Right renal pelvis (tissue), 4 donors: ENCODE results near the gene FAM149A. TPM values are rescaled to one million over a fixed set of nuclear protein-coding genes. Genes with fewer than 3 reads are reported as not detected.

Experiments
- DNase-seq, 4 donors: peaks; one replicate each; pipeline ENCODE4 v3.0.0-alpha.2; 2013; ENCODE audit warnings: low read depth in 4 of 4, low spot score in 3 of 4, missing footprints in 1 of 4
- polyA plus RNA-seq, 4 donors: library from polyadenylated mRNA; unstranded; fragments of 120-200 nt; gene quantifications; one replicate each; pipeline ENCODE4 v1.2.1, GENCODE V29; 2013; ENCODE audit not compliant: insufficient read length in 4 of 4

Gene FAM149A
- polyA plus RNA-seq, 4 donors = 51.5 to 63.5 (median 53.9) TPM

DNA sequence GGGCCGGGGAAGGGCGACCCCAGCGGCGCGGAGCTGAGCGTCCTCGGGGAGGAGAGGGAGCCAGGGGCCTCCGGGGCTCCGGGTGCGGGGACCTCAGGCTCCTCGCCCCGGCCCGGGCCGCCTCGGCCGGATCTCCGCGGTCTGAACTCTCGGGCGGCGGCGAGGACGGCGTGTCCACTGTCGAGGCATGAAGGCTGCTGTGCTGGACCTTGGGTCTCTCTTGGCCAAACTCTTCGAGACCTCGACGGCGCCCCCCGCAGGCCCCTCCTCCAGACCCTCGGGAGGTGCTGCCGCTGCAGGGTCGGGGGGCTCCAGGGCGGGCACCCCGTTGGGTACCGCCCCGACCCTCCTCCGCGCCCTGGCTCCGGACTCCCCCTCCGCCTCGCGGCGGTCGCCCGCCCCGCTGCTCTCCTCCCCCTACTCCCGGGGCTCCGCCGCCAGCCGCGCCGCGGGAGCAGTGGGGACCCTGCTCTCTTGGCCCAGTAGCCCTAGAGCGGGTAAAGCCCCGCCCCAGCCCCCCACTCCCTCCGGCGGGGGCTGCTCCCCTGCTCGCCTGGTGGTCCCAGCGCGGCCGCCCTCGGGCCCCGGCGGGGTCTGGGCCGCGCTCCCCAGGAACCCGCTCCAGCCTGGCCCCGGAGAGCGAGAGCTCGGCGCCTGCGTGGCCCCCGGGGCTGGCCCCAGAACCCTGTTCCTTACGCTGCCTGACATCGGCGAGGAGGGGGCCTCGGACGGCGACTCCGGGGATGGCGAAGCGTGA, 564 bp downstream of the FAM149A start:
- peak in 1 of 4 donors; percentile 25 for DNase-seq

DNA sequence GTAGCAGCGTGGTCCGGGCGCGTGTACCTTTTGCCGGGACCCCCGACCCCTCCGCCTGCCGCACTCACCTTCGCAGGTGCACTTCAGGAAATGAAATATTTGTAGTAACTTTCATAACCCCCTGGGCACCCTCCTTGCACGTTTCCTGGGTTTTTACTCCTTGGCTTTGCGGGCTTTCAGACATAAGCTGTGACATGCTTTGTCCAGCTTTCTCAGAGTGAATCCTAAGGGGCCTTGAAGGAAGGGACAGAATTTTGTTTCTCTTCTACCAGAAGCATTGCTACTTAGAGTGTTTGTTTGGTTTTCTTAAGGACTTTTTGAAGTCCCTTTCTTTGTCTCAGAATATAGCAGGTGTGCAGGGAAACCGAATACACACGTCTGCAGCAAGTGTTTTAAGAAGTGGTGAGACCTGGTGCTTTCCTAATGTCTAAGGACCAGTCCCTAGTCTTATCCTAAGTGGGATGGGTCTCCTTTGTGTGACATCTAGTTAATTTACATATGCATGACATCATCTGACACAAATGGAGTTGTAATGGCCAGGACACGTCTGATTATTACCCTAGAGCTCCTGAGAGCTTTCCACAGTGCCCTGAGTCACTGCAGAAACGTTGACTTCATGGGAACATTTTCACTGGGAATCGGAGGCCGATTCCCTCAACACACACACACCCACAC, 1.3 kb downstream of the FAM149A start:
- DNase-seq = peak in 1 of 4 donors; percentile 10

GRCh38 chr4:186107947-186108346, 3.4 kb downstream of the FAM149A start:
- no peak for DNase-seq

- DNase-seq = no peak
Observed at GRCh38 chr4:186108391-186108790, 3.9 kb downstream of the FAM149A start.

- DNase-seq = no peak
Observed at GRCh38 chr4:186109245-186109644, 4.7 kb downstream of the FAM149A start.

- no peak for DNase-seq
Observed at GRCh38 chr4:186116697-186117096, 12.2 kb downstream of the FAM149A start.

GRCh38 chr4:186118582-186118981, 14.1 kb downstream of the FAM149A start:
- DNase-seq = no peak

GRCh38 chr4:186121057-186121456, 16.6 kb downstream of the FAM149A start:
- no peak for DNase-seq

GRCh38 chr4:186128842-186129241, 24.3 kb downstream of the FAM149A start:
- DNase-seq = no peak

DNA sequence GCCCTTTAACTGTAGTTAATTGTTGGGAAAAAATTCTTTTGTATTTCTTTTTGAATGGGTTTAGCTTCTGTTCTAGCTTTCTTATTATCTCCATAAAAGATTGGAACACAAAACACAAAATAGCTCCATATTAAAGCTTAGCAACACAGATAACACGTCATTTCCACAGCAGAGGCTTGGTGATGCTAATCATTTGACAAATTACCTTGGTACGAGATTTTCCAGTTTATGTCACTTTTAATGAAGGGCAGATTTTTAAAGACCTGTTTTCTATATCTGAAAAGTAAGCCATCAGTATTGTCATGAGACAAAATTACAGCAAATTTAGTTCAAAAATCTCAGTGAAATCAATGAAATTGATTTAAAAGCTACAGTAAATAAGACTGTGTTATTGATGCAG, 27.4 kb downstream of the FAM149A start:
- DNase-seq = no peak

- no peak for DNase-seq
Observed at GRCh38 chr4:186132577-186133242, 28.2 kb downstream of the FAM149A start.

DNA sequence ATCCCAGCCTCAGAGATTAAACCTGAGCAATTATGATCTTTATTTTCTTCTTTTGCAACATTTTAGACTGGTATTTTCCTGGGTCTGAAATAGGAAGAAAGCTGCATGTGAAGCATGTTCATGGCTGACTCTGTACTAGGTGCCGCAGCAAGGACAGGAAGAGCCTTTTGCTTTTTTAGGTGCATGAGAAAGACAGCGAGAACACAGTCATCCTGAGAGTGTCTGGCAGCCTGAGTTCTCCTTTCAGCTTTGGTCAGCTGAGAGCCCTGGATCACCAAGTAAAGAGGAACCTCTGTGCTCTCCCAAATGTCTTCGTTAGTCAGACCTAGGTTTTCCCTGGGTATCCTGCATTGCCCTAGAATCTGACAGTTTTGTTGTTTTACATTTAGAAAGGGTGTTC, 29.8 kb downstream of the FAM149A start:
- DNase-seq = no peak

GRCh38 chr4:186134861-186135260, 30.4 kb downstream of the FAM149A start:
- DNase-seq = no peak

DNA sequence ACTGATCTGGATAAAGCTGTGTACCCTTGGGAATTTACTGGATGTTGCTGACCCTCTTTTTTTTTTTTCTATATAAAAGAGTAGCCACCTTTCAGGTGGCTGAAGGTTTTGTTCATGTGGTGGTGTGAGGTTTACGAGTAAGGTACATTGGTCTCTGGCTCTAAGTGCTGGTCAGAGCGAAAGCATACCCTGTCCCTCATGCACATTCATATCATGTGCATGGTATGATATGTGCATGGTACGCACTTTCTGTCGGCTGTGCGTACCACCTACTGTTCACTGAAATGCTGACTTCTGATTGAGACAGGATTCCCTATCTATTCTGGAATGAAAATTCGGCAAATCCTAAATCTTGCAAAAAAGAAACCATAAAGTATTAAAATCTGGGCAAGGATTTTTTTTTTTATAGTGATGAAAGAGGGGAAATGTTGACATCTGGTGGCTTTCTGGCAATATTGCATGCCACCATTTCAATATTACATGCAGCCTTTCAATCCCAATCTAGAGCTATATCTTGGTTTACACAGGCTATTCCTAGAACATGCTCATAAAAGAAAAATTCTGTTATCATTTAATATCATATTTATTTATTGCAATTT, 32.8 kb downstream of the FAM149A start:
- no peak for DNase-seq

- DNase-seq = no peak
Observed at GRCh38 chr4:186144198-186144945, 39.9 kb downstream of the FAM149A start.

GRCh38 chr4:186144946-186145569, 40.6 kb downstream of the FAM149A start:
- DNase-seq = no peak

DNA sequence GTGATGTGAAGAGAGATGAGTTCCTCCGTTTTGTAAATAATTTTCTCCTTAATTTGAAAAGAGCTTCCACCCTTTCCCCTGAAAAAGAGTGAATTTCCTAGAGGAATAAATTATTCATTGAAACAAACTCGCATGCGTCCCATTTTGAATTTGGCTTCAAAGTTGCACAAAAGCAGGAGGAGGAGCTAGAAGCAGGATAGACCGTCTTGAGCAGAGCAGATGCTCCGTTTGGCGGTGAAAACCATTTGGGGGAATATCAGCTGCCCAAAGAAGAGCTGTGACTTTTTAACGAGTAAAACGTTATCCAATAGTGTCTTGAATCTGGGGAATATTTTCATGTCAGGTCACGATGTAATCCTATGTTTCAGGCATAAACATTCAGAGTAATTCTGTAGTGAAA, 42.0 kb downstream of the FAM149A start:
- DNase-seq = no peak

GRCh38 chr4:186148336-186148975, 44.0 kb downstream of the FAM149A start:
- no peak for DNase-seq

GRCh38 chr4:186149872-186150271, 45.4 kb downstream of the FAM149A start:
- no peak for DNase-seq

DNA sequence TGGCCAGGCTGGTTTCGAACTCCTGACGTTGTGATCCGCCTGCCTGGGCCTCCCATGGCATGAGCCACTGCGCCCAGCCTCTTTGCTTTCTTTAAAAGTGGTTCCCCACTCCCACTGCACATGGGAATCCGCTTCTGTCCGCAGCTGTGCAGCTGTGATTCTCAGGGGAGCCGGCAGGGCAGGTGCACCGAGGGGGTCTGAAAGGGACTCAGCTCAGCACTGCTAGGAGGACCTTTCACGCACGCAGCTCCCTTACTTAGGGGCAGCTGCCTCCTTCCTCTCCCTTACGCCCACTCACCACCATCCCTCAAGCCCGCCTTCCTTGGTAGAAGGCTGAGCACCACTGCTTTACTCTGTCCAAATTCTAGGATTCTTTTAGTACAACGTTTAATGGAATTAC, 46.4 kb downstream of the FAM149A start:
- no peak for DNase-seq
